A673 (cell line): Measurements from ENCODE around the gene PPP1R26.

Experiments
- CTCF ChIP-seq: fragments of 300-800, 200-600 bp; sonication (generic); conservative IDR thresholded peaks from 2 replicates; pipeline ENCODE4 v1.5.1; 2017; ENCODE audit warnings: low read depth, mild to moderate bottlenecking, antibody characterized with exemption, low read length, moderate library complexity, mixed read lengths
- EZH2 ChIP-seq: fragments of 200-600 bp; sonication (generic); IDR thresholded peaks from 2 replicates; pipeline ENCODE4 v1.6.1; 2017; ENCODE audit warnings: borderline replicate concordance, low read depth, mild to moderate bottlenecking, mixed read lengths, antibody characterized with exemption, low read length; ENCODE audit not compliant: poor library complexity, severe bottlenecking

GRCh38 chr9:135521608-135522095 lies 42.1 kb downstream of the PPP1R26 start:
- no peak for TF ChIP-seq CTCF
- no peak for TF ChIP-seq EZH2
